ENCODE measurements around the gene WDR93. TPM values are rescaled to one million over a fixed set of nuclear protein-coding genes. Genes with fewer than 3 reads are reported as not detected.

Gene WDR93
- total and polyA plus RNA-seq, 2 of the 4 experiments (the other 2 are of a cell fraction): not detected

GRCh38 chr15:89653578-89653977, 37.0 kb upstream of the WDR93 start:
- dilution Hi-C loops (cut with HindIII; ENCODE audit: low sequenced_read_pairs, unreplicated experiment) (no loop called here), in situ Hi-C loops (cut with MboI; ENCODE audit: low sequenced_read_pairs) (no loop called here), intact Hi-C loops (cut with micrococcal nuclease) (no loop called here)
- Histone ChIP-seq H3K14ac (replicated peaks; ENCODE audit: low read depth, low read length) (no peak overlapping the region), H4K8ac (ENCODE audit: low read depth in 2 of 2, low read length in 2 of 2) (no peak overlapping the region), H2BK20ac (ENCODE audit: low read depth, low read length) (no peak overlapping the region), H2AFZ (replicated peaks; ENCODE audit: low read length, poor library complexity) (no peak overlapping the region), H3K23ac (ENCODE audit: low read depth, low read length) (no peak overlapping the region), H3K79me1 (ENCODE audit: low read depth in 1 of 2, low read length in 2 of 2) (peaks cover 16 to 39% of the 10 kb centered on the region in 2 experiments), H3K9ac (ENCODE audit: low read depth, low read length) (no peak overlapping the region), H3K4ac (ENCODE audit: low read depth, low read length) (no peak overlapping the region), H4K91ac (ENCODE audit: insufficient read depth, low read depth, low read length) (no peak overlapping the region), H4K5ac (ENCODE audit: low read depth, low read length) (no peak overlapping the region), H2BK15ac (ENCODE audit: low read depth, low read length) (no peak overlapping the region), H3K27ac (ENCODE audit: insufficient read depth, low read length) (no peak overlapping the region), H3K9me1 (ENCODE audit: insufficient read depth, low read length) (peaks cover 10% of the 10 kb centered on the region), H3K36me3 (ENCODE audit: control insufficient read depth, insufficient read depth, low read length) (peaks cover 14% of the 10 kb centered on the region), H3K18ac (ENCODE audit: low read depth, low read length) (no peak overlapping the region), H3K4me3 (ENCODE audit: insufficient read depth, low read depth, low read length) (no peak overlapping the region), H2AK9ac (replicated peaks; ENCODE audit: low read depth, low read length, poor library complexity) (no peak overlapping the region), H2AK5ac (ENCODE audit: low read depth, low read length) (no peak overlapping the region), H3K4me2 (ENCODE audit: low read depth, low read length) (no peak overlapping the region), H3K56ac (ENCODE audit: extremely low read depth, insufficient read depth, low read length) (no peak overlapping the region), H3K9me3 (ENCODE audit: control insufficient read depth, insufficient read depth, low read length) (no peaks in the 10 kb centered on the region), H3K4me1 (ENCODE audit: control insufficient read depth, insufficient read depth, low read length) (peaks cover 5% of the 10 kb centered on the region), H3K27me3 (ENCODE audit: control insufficient read depth, insufficient read depth, low read length) (no peaks in the 10 kb centered on the region), H2BK120ac (ENCODE audit: low read depth, low read length) (no peak overlapping the region), H2BK5ac (ENCODE audit: low read depth, low read length, poor library complexity, severe bottlenecking) (no peak overlapping the region), H4K20me1 (ENCODE audit: insufficient read depth, low read length) (peaks cover 16% of the 10 kb centered on the region)
- no CpG with 5 or more reads among the region's 2 CpGs for WGBS, 2 experiments (ENCODE audit: extremely low coverage in 2 of 2, insufficient read length in 1 of 2)
- DNase-seq (no peak), ATAC-seq (ENCODE audit: low read depth) (no peak)
- no peak for TF ChIP-seq POLR2A (IDR thresholded peaks at IDR 0.05; ENCODE audit: low read depth, low read length)
- no peak for TF ChIP-seq RFX5 (IDR thresholded peaks at IDR 0.05; ENCODE audit: low read depth, low read length)
- TF ChIP-seq USF2 (IDR thresholded peaks at IDR 0.05; ENCODE audit: low read depth, low read length): no peak
- CTCF ChIA-PET: no interaction called here
- POLR2A ChIA-PET (ENCODE audit: unreplicated experiment): no interaction called here
- no TSS peak for BruUV-seq (replicated peaks)

Measured in IMR-90 (cell line).